A549 (cell line): ENCODE data around the gene SERTAD1. TPM values are rescaled to one million over a fixed set of nuclear protein-coding genes. Genes with fewer than 3 reads are reported as not detected.

ENCODE experiments used
- ATAC-seq, 2 experiments: fragments of 200-7000 bp in 1 of 2; fragments of >200 bp in 1 of 2; cut with Nextera tagmentation in 1 of 2; cut with Tn5 transposase in 1 of 2; 3 replicates each; pipeline versions ENCODE4 v1.8.0 to v1.9.1; 2018 to 2020; ENCODE audit warnings: mild to moderate bottlenecking in 1 of 2, moderate library complexity in 1 of 2
- CTCF ChIA-PET: fragments of 300-600 bp; sonication (Branson Sonifier 250); formaldehyde crosslinking; extraction: SDS; loops from one replicate; lab custom pipeline; 2021; ENCODE audit warnings: antibody characterized with exemption, inconsistent platforms; lab: Yijun Ruan, JAX
- POLR2A ChIA-PET: fragments of 350-600 bp; formaldehyde crosslinking; extraction: SDS; loops from one replicate; lab custom pipeline; 2021; ENCODE audit warnings: antibody characterized with exemption, inconsistent platforms; lab: Yijun Ruan, JAX
- DNase-seq, 2 experiments: peaks; one replicate each; pipeline versions ENCODE4 v3.0.0 to v3.0.0-alpha.2; 2011 to 2016; ENCODE audit warnings: low read depth in 1 of 2, low spot score in 1 of 2
- FAIRE-seq: peaks from 2 replicates; lab custom pipeline; 2011; peaks lifted over from hg19 to GRCh38; lab: Jason Lieb, UNC
- H3K27ac ChIP-seq, 2 experiments: fragments of >200 bp; sonication (Bioruptor Twin); formaldehyde crosslinking; 3 replicates each; pipeline ENCODE4 v1.5.1; 2016 to 2017
- H3K4me1 ChIP-seq: fragments of >200 bp; sonication (Bioruptor Twin); formaldehyde crosslinking; 3 replicates; pipeline ENCODE4 v1.6.1; 2016
- H3K4me2 ChIP-seq: fragments of >200 bp; sonication (Bioruptor Twin); formaldehyde crosslinking; 3 replicates; pipeline ENCODE4 v1.6.1; 2016
- H3K4me3 ChIP-seq: fragments of >200 bp; sonication (Bioruptor Twin); formaldehyde crosslinking; 3 replicates; pipeline ENCODE4 v1.5.1; 2016
- H3K9me3 ChIP-seq: fragments of >200 bp; sonication (Bioruptor Twin); formaldehyde crosslinking; 3 replicates; pipeline ENCODE4 v1.6.1; 2016
- CEBPB ChIP-seq, 2 experiments: fragments of >200 bp in 1 of 2; sonication (Bioruptor Twin) in 1 of 2; formaldehyde crosslinking in 1 of 2; IDR thresholded peaks; 2 replicates each; pipeline ENCODE4 v1.6.1; 2012 to 2016
- EHMT2 ChIP-seq: fragments of 200-600 bp; sonication (generic); IDR thresholded peaks from 2 replicates; pipeline ENCODE4 v1.6.1; 2016; ENCODE audit warnings: antibody characterized with exemption, low read depth, mild to moderate bottlenecking, moderate library complexity
- ELK1 ChIP-seq: fragments of 150-350 bp; IDR thresholded peaks from 2 replicates; pipeline ENCODE4 v1.6.1; 2014; ENCODE audit warnings: low read depth, mild to moderate bottlenecking, low read length
- ESRRA ChIP-seq: fragments of 150-350 bp; IDR thresholded peaks from 2 replicates; pipeline ENCODE4 v1.6.1; 2014; ENCODE audit warnings: mild to moderate bottlenecking, low read length, borderline replicate concordance
- FOSL2 ChIP-seq, 2 experiments: fragments of 450-650 bp in 1 of 2; fragments of >200 bp in 1 of 2; sonication (Bioruptor Twin) in 1 of 2; formaldehyde crosslinking; IDR thresholded peaks; 2 replicates each; pipeline versions ENCODE4 v1.5.0 to v1.6.1; 2016 to 2020; ENCODE audit warnings: mild to moderate bottlenecking in 1 of 2, moderate library complexity in 1 of 2
- HEYL ChIP-seq: fragments of 250-450 bp; sonication (Bioruptor Pico); IDR thresholded peaks from 2 replicates; pipeline ENCODE4 v1.8.0; 2021; ENCODE audit warnings: mild to moderate bottlenecking, moderate library complexity
- HOXA7 ChIP-seq: fragments of 250-450 bp; sonication (Bioruptor Pico); IDR thresholded peaks from 2 replicates; pipeline ENCODE4 v1.5.0; 2020; ENCODE audit warnings: mild to moderate bottlenecking, moderate library complexity
- HOXB13 ChIP-seq: fragments of 250-450 bp; sonication (Bioruptor Pico); IDR thresholded peaks from 2 replicates; pipeline ENCODE4 v1.5.0; 2020; ENCODE audit warnings: low read depth, mild to moderate bottlenecking, moderate library complexity
- HOXB5 ChIP-seq: fragments of 250-450 bp; sonication (Bioruptor Pico); IDR thresholded peaks from 2 replicates; pipeline ENCODE4 v1.5.0; 2020; ENCODE audit warnings: mild to moderate bottlenecking, moderate library complexity
- JUN ChIP-seq, 2 experiments: fragments of >200 bp; sonication (Bioruptor Twin); formaldehyde crosslinking; IDR thresholded peaks; 2 replicates in 1 of 2; 3 replicates in 1 of 2; pipeline ENCODE4 v1.6.1; 2016 to 2017
- PHF8 ChIP-seq: fragments of 200-600 bp; sonication (generic); IDR thresholded peaks from 2 replicates; pipeline ENCODE4 v1.6.1; 2016; ENCODE audit warnings: low read depth, mild to moderate bottlenecking, antibody characterized with exemption, moderate library complexity, borderline replicate concordance
- POLR2AphosphoS2 ChIP-seq: conservative IDR thresholded peaks from 2 replicates; pipeline ENCODE4 v1.6.1; 2012; ENCODE audit warnings: low read length, improper control_type of control experiment, inconsistent platforms
- SREBF2 ChIP-seq: fragments of 450-650 bp; IDR thresholded peaks from 2 replicates; pipeline ENCODE4 v1.6.1; 2014; ENCODE audit warnings: mild to moderate bottlenecking, moderate library complexity
- ZC3H11A ChIP-seq: fragments of 450-650 bp; IDR thresholded peaks from 2 replicates; pipeline ENCODE4 v1.6.1; 2014; ENCODE audit warnings: antibody characterized with exemption, mild to moderate bottlenecking
- ZFP36 ChIP-seq: fragments of 450-650 bp; IDR thresholded peaks from 2 replicates; pipeline ENCODE4 v1.6.1; 2014; ENCODE audit warnings: borderline replicate concordance; ENCODE audit not compliant: partially characterized antibody
- ZNF302 ChIP-seq: fragments of 250-450 bp; sonication (Bioruptor Pico); IDR thresholded peaks from 2 replicates; pipeline ENCODE4 v1.9.0; 2021; ENCODE audit warnings: inconsistent platforms, mild to moderate bottlenecking, moderate library complexity
- WGBS: methylation state at CpG from one replicate; pipeline ENCODE4 v1.1.6; 2017; ENCODE audit errors: missing lambda C conversion rate; 5-methylcytosine and 5-hydroxymethylcytosine counted together
- polyA plus RNA-seq, 4 experiments: library from polyadenylated mRNA; depleted of rRNA in 3 of 4; stranded (reverse); fragments of >200 nt; fragmentation: RNase III in 1 of 4; extraction: RNeasy Plus Mini Kit Qiagen cat#74134 plus additional on column Dnase treatment in 1 of 4; gene quantifications; 2 replicates in 3 of 4; 3 replicates in 1 of 4; pipeline ENCODE4 v1.2.3, GENCODE V29; 2011 to 2017
- TF ChIP-seq, protein P1 (sequence below): fragments of >200 bp; sonication (Bioruptor Twin); formaldehyde crosslinking; IDR thresholded peaks from 3 replicates; pipeline ENCODE4 v1.5.1; 2016

Gene SERTAD1
- polyA plus RNA-seq, 2 of the 4 experiments (the other 2 are of a cell fraction), result 10.7 to 13.6 TPM

DNA sequence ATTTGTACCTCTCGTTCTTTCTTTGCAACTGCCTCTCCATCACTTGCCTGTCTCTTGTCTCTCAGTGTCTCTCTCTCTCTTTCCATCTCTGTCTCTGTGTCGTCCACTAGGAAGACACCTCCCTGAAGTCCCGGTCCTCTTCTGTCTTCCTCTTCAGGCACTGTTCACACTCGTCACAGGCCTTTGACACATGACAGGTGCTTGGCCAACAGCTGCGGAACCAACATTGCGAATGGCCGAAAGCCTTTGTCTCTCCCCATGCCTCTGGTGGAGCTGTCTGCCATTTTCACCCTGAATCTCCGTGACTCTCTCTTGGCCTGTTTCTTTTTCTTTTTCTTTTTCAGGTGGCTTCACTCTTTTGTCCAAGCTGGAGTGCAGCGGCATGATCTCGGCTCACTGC lies 38.6 kb downstream of the SERTAD1 start:
- CTCF ChIA-PET, result interaction anchor here (0.7 to 3.4 kb wide), 9 partner anchors 9 to 190 kb away, joined by 3 to 11 read pairs (median 3); no protein-coding TSS in a partner anchor
- H3K4me1 ChIP-seq, result no peaks in the 10 kb centered on the region
- FAIRE-seq (no peak), ATAC-seq (no peak), DNase-seq (no peak)
- no peaks in the 10 kb centered on the region for H3K9me3 ChIP-seq
- 86% methylated on average over 10 of the region's 10 CpGs for WGBS
- POLR2A ChIA-PET, result interaction anchor here (0.8 kb wide), 1 partner anchor 39 kb away, joined by 4 read pairs; no protein-coding TSS in a partner anchor
- no peak overlapping the region for H3K27ac ChIP-seq
- no peak overlapping the region for H3K4me2 ChIP-seq
- H3K4me3 ChIP-seq, result no peak overlapping the region
- TF ChIP-seq, protein P1, sequence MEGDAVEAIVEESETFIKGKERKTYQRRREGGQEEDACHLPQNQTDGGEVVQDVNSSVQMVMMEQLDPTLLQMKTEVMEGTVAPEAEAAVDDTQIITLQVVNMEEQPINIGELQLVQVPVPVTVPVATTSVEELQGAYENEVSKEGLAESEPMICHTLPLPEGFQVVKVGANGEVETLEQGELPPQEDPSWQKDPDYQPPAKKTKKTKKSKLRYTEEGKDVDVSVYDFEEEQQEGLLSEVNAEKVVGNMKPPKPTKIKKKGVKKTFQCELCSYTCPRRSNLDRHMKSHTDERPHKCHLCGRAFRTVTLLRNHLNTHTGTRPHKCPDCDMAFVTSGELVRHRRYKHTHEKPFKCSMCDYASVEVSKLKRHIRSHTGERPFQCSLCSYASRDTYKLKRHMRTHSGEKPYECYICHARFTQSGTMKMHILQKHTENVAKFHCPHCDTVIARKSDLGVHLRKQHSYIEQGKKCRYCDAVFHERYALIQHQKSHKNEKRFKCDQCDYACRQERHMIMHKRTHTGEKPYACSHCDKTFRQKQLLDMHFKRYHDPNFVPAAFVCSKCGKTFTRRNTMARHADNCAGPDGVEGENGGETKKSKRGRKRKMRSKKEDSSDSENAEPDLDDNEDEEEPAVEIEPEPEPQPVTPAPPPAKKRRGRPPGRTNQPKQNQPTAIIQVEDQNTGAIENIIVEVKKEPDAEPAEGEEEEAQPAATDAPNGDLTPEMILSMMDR, result no peak
- TF ChIP-seq FOSL2 (IDR thresholded peaks at IDR 0.05) (no peak), FOSL2 (CRISPR knock-in tag; IDR thresholded peaks at IDR 0.05) (no peak), ZNF302 (no peak), SREBF2 (no peak), JUN (IDR thresholded peaks at IDR 0.05) (no peak), ZC3H11A (no peak), EHMT2 (no peak), ELK1 (no peak)
- TF ChIP-seq, all 56 proteins: peak for 0

DNA sequence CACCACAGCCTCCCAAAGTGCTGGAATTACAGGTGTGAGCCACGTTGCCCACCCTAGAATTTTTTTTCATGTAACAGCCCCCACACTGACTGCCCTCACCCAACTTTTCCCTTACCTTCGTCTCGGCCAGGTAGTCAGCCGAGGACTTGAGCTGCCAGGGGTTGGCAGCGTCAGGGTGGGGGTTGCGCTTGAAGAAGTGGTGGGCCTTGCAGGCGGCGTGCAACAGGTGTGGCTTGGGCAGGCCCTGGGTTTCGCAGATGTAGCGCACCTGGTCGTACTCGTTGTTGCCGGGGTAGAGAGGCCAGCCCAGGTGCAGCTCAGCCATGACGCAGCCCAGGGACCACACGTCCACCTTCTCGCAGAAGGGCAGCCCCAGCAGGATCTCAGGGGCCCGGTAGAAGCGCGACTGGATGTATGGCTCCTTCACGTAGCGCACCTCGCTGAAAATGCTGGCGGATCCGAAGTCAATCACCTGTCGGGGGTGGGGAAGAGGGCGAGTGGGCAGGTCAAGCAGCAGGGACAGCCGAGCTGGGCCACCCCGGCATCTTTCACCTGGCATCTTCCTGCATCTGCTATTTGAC lies 42.0 kb downstream of the SERTAD1 start:
- no peak for FAIRE-seq

DNA sequence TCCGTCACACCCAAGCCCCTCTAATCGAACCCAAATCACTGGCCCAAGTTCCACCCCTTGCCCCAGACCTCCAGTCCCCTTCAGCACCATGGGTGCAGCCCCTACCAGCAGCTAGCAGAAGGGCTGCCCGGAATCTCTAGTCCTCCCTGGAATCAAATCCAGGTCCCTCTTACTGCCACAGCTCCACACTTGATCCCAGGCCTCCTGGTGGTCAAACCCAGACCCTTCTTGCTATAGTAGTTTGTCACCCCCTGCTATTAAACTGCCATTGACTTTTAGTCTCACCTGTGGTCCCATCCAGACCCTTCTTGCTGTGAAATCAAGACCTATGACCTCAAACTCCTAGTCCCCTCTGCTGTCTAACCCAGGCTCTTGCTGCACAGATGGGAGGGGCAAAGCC lies 44.5 kb downstream of the SERTAD1 start:
- FAIRE-seq (no peak), DNase-seq (peak in 1 of 2 experiments; percentile 68), ATAC-seq (peak; percentile 27 to 43; a peak in 3 of 6 replicates)
- H3K4me3 ChIP-seq, result no peak overlapping the region
- CTCF ChIA-PET, result interaction anchor here (0.8 to 6.2 kb wide), 14 partner anchors 8 to 704 kb away, joined by 3 to 35 read pairs (median 3); partner anchors contain the start of genes C19orf47 and PLD3
- 67% methylated on average over 3 of the region's 3 CpGs for WGBS
- H3K4me1 ChIP-seq, result no peaks in the 10 kb centered on the region
- POLR2A ChIA-PET, result interaction anchor here (1.1 to 1.3 kb wide), 2 partner anchors 22 to 45 kb away, joined by 3 to 4 read pairs; partner anchors contain the start of gene SERTAD1
- no peaks in the 10 kb centered on the region for H3K9me3 ChIP-seq
- H3K27ac ChIP-seq, result no peak overlapping the region
- no peak overlapping the region for H3K4me2 ChIP-seq
- no peak for TF ChIP-seq ZFP36
- TF ChIP-seq JUN (IDR thresholded peaks at IDR 0.05), result 0 out of 5 replicates have a peak, but pooled peaks of 1 of the 2 experiments have one; percentile 15

More for the DNA sequence above, 42.0 kb downstream of the SERTAD1 start:
- no peak overlapping the region for H3K27ac ChIP-seq
- ChIA-PET CTCF (interaction anchor here (0.6 to 6.2 kb wide), 8 partner anchors 12 to 90 kb away, joined by 3 to 35 read pairs (median 3); no protein-coding TSS in a partner anchor), POLR2A (interaction anchor here (0.7 kb wide), 1 partner anchor 41 kb away, joined by 8 read pairs; no protein-coding TSS in a partner anchor)
- no peaks in the 10 kb centered on the region for H3K4me1 ChIP-seq
- no peak for TF ChIP-seq HOXB5 (CRISPR knock-in tag)
- no peak for TF ChIP-seq ELK1
- no peak for TF ChIP-seq ESRRA
- TF ChIP-seq PHF8, result no peak
- TF ChIP-seq HOXB13, result no peak
- no peak for TF ChIP-seq CEBPB (IDR thresholded peaks at IDR 0.05)
- TF ChIP-seq POLR2AphosphoS2, result no peak
- no peak for TF ChIP-seq HEYL
- no peak for TF ChIP-seq JUN (IDR thresholded peaks at IDR 0.05)
- no peak for TF ChIP-seq HOXA7
- H3K4me3 ChIP-seq, result no peak overlapping the region
- DNase-seq (no peak), ATAC-seq (no peak)
- no peak overlapping the region for H3K4me2 ChIP-seq
- WGBS, result 87% methylated on average over 28 of the region's 28 CpGs
- H3K9me3 ChIP-seq, result no peaks in the 10 kb centered on the region
